Kidney tubule cell (primary cell): ENCODE data around the gene ZNF211.

Experiments
- DNase-seq: peaks from one replicate; pipeline ENCODE4 v3.0.0-alpha.2; 2018; ENCODE audit warnings: low spot score

Gene ZNF211

GRCh38 chr19:57656346-57656745 is 23.4 kb downstream of the ZNF211 start:
- DNase-seq, result no peak

GRCh38 chr19:57664269-57665127 is 31.5 kb downstream of the ZNF211 start:
- peak; percentile 38 for DNase-seq

GRCh38 chr19:57665261-57665806 is 32.4 kb downstream of the ZNF211 start:
- no peak for DNase-seq

- DNase-seq, result no peak
Measured at GRCh38 chr19:57667228-57667627, 34.3 kb downstream of the ZNF211 start.

- no peak for DNase-seq
Measured at GRCh38 chr19:57668635-57669034, 35.7 kb downstream of the ZNF211 start, which contains the start of gene ZSCAN4. Gene ZSCAN4 (plus strand): TSS chr19:57668935. CDS start chr19:57676146, 7,211 bp downstream.

- DNase-seq, result no peak
Measured at GRCh38 chr19:57671124-57671895, 38.3 kb downstream of the ZNF211 start.

GRCh38 chr19:57672466-57672865 is 39.5 kb downstream of the ZNF211 start:
- DNase-seq, result no peak

- no peak for DNase-seq
Measured at GRCh38 chr19:57675881-57676280, 42.9 kb downstream of the ZNF211 start.

- no peak for DNase-seq
Measured at GRCh38 chr19:57682226-57682766, 49.3 kb downstream of the ZNF211 start.

GRCh38 chr19:57686727-57687126 is 53.8 kb downstream of the ZNF211 start:
- no peak for DNase-seq

GRCh38 chr19:57687363-57688010 is 54.5 kb downstream of the ZNF211 start:
- DNase-seq, result no peak

- DNase-seq, result peak; percentile 69
Measured at GRCh38 chr19:57688011-57688763, 55.2 kb downstream of the ZNF211 start.

GRCh38 chr19:57689750-57690149 is 56.8 kb downstream of the ZNF211 start:
- DNase-seq, result peak; percentile 77
